HG02973 (cell line): ENCODE data around the gene RAD51D.
"Not testable (repeated sequence)": the region's sequence is repeated elsewhere in the genome, so short reads cannot be mapped to it uniquely, and the experiment has no call there.

Experiments
- ATAC-seq: cut with Tn5 transposase; IDR thresholded peaks from one replicate; pipeline ENCODE4 v1.9.1; 2021; ENCODE audit warnings: moderate library complexity; ENCODE audit not compliant: unreplicated experiment

RAD51D gene

GRCh38 chr17:35073183-35073790 lies 46.4 kb downstream of the RAD51D start:
- ATAC-seq = no peak

- no peak for ATAC-seq
Observed at GRCh38 chr17:35069311-35069710, 50.3 kb downstream of the RAD51D start.

DNA sequence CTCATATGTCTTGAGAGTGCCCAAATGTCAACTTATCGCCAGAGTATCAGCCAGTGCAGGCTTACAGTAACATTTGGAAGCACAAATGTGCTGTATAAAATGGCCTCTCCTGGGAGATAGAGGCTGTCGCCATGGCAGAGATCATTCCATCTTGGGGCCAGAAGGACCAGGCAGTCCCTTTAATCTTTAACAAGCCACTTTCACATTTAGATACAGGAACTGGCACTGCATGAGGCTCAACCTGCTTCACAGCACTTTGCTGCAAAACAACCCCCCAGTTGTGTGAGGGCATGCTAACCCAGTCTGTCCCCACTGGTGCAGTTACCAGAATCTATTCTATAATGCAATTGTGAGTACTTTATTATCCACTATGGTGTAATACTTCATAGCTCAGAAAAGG lies 51.4 kb downstream of the RAD51D start:
- ATAC-seq = no peak

- no peak for ATAC-seq
Observed at GRCh38 chr17:35065880-35066279, 53.8 kb downstream of the RAD51D start.

DNA sequence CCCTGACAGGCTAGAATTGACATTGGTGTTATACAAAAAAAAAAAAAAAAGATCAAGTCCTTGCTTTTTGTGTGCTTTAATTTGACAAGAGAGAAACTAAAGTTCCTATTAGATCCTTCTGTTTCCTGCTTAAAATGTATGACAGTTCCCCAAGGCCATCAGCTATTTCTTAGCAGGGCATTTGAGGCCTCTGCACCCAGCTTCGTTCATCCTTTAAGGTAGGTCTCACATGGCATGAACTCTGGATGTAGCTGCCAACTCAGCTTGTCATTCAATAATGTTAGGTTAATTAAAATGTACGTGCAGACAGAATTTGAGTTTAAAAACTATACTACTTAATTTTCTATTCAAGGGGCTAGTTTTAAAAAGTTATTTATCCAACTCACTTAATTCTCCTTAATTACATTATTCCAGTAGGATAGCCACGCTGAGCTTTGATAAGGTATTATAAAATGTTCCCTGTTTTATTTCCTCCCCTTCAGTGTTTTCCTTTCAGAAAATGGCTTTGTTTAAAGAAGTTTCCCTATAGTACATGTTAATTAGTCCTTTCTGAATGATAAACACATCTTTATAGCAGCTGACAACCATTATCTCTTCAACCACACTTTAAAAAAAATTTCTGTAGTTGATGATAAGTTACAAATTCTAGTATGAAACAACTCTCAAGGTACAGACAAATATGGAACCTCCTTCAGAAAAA lies 55.0 kb downstream of the RAD51D start:
- ATAC-seq = no peak

DNA sequence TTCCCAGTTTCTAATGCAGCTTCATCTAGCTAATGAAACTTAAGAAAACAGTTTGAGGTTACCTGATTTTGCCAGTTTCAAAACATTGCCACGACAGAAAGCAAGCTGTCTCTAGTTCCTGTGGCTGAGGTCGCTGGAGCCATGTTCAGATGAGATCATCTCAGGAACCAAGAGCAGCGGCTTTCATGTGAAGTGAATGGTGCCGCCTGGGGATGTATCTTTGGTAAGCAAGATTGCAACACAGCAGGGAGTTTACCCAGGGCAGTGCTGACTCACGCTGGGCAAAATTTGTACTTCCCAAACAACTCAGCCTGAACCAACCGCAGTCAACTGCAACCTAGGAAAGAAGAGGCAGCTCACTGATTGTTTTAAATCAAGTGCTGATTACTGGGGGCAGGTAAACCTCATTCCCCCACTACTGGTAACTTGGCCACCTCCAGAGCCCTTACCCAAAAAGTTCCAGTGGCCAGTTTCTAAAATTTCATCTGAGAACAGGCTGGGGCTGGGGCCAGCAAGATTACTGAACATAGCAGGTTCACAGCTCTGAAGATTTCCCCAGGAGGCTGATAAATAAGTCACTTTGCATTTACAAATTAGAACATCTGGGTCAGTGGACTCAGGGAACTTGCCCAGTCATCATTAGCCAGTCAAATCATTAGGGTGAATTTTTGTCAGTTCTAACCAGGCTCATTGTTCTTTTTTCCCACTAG lies 56.0 kb downstream of the RAD51D start, which contains the start of gene RFFL:
RFFL (minus strand) TSS at position 194 of the 710 bp plus-strand sequence. CDS start 37,154 bp downstream, outside the sequence.
- peak; percentile 83 for ATAC-seq

DNA sequence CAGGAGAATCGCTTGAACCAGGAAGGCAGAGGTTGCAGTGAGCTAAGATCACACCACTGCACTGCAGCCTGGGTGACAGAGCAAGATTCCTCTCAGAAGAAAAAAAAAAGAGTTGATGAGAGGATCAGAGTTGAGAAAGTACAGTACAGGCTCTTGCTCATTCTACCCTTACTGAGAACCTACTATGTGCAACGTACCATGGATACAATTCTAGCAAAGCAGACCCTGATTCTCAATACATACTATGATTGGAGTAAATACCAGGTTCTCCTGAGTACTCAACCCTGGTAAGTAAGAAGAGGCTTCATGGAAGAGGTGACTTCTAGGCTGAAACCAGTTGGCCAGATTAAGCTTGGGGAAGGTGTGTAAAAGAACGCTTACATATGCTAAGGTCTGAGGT lies 57.4 kb downstream of the RAD51D start:
- no peak for ATAC-seq

DNA sequence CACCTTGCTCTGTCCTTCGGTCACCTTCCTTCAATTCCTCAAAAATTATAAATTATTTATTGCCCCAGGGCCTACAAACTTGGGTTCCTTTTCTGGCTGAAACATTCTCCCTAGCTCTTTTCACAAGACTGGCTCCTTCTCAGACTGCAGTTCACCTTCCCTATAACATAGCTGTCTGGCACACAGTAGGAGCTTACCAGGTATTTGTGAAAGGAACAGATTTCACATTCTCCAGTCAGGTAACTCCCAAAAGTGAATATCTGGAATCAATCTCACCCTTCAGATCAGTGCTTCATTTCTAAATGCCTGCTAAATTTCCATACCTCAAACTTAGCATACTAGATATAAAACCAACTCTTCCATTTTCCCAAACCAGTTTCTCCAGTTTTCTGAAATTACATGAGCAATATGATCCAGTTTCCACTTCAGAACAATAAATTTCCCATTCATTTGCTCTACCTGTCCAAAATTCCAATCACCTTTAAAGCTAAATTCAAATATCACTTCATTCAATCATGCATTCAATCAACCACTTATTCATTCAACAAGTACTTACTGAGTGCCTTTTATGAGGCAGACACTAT lies 62.2 kb downstream of the RAD51D start:
- no peak for ATAC-seq

DNA sequence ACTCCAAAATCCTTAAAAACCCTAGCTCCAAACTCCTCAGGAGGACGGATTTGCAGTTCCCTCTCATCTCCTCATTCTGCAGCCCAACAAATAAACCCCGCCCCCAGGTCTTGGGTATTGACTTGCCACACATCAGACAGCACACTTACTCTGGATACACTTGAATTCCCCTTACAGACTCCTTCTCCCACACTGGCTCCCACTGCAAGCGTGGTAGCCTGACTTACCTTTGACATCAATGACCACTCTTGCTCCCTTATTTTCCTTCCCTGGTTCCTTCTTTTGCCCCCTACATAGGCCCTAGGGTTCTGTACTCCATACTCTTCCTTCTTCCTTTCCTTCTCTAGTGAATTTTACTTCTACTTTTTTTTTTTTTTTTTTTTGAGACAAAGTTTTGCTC lies 63.6 kb downstream of the RAD51D start:
- ATAC-seq = no peak

DNA sequence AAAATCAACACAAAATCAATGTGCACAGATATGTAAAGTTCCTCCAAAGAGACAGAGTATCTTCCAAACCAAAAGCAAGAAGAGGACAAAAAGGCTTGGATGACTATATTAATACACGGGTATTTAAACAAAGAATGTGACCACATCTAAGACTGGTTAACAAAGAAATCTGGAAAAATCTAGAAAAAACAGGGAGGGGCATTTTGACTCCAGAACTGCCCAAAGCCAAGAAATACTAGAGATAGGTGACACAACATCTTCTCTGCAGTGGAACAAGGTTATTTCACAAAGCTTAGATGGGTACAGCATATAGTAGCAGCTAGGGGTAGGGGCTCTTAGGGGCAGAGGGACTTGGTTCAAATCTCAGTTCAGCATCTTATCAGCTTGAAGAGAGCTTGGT lies 66.5 kb downstream of the RAD51D start:
- no peak for ATAC-seq

DNA sequence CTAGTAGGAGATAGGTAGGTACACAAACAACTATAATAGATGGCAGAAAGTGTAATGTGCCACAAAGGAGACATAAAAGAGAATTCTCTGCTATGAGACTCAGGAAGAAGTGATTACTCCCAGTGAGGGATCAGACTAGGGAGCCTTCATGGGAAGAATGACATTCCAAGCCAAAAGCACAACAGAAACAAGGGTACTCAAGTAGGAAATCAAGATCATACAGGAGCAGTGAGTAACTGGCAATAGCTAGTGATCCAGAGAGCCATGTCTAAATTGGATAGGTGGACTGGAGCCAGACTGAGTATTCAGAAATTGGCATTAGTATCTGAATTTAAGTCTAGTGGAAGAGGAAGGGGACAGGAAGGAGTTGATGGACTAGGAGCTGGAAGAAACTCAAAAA lies 66.9 kb downstream of the RAD51D start:
- no peak for ATAC-seq

DNA sequence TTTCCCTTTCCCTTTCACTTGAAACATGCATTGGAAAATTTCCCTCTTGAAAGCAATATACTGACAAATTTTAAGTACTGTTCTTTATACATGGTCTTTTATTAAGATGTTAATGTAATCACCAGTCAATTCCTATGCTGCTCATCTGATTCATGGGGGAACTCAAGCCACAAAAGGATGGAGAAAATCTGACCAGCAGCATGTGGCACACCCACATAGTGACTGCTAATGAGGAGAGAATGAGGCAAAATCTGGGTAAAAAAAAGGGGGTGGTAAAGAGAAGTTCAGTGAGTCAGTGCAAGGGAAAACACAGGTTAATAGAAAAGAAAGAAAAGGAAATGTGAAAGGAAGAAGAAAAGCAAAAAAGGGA lies 67.4 kb downstream of the RAD51D start:
- ATAC-seq = no peak

GRCh38 chr17:35051579-35052240 lies 68.0 kb downstream of the RAD51D start:
- ATAC-seq = peak; percentile 40

- peak; percentile 55 for ATAC-seq
Observed at GRCh38 chr17:35051183-35051578, 68.5 kb downstream of the RAD51D start.

- ATAC-seq = no peak
Observed at GRCh38 chr17:35050170-35050569, 69.5 kb downstream of the RAD51D start.

- no peak for ATAC-seq
Observed at GRCh38 chr17:35048685-35049379, 70.8 kb downstream of the RAD51D start.

DNA sequence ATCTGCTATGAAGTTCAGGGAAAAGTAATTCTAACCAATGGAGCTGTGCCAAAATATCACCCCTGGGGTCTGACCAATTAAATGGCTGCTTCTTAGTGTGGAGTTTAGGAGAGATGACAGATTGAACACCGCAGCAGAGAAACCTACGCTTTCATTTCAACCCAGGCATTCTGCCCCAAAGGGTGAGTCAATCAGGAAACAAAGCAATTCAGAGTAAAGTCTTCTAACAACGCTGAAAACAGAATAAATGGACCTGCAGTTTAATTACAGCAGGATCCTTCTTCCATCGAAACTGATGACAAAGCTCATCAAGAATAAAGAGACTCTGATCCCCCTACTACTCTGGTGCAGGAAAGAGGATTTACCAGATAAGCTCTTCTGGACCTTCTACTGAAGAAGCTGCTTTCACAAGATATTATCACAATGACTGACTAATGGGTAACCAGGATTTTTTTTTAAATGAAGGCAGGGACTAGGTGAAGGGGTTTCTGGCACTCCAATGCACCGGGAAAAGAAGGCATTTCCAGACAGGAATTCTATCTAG lies 72.8 kb downstream of the RAD51D start:
- no peak for ATAC-seq

DNA sequence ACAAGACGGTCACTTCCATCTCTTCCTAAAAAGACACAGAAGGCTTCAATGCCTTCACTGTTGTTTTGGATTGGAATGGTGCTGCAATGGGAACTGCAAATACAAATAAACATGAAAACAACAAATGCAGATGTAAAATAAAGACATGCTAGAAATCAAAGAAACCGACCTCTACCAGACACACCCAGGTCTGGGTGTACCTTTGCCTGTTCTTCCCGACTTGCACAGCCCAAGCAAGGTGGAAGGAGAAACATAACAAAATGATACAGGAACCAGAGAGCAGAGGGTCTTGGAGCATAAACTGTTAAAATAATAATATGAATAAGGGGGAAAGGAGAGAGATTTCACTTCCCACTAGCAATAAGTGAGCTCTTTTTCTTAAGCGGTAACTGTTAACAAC lies 73.4 kb downstream of the RAD51D start:
- ATAC-seq = no peak

- not testable (repeated sequence) for ATAC-seq
Observed at GRCh38 chr17:35045458-35045979, 74.1 kb downstream of the RAD51D start.

DNA sequence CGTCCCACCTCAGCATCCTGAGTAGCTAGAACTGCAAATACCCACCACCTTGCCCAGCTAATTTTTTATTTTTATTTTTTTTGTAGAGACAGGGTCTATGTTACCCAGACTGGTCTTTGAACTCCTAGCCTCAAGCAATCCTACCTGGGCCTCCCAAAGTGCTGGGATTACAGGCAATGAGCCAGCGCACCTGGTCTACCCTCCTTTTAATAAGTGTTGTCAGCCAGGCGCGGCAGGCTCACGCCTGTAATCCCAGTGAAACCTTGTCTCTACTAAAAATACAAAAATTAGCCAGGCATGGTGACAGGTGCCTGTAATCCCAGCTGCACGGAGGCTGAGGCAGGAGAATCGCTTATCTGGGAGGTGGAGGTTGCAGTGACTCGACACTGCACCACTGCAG lies 75.5 kb downstream of the RAD51D start:
- no peak for ATAC-seq
